Measurements from ENCODE around the gene UBE3C.

The UBE3C gene

GRCh38 chr7:157301610-157302120 is 162.9 kb downstream of the UBE3C start:
- in situ Hi-C loops (cut with HindIII; ENCODE audit: low sequenced_read_pairs), result no loop called here
- no peak for DNase-seq (ENCODE audit: low read depth, low spot score)
- no peak overlapping the region for H3K4me3 ChIP-seq (ENCODE audit: low read depth, low read length)
- TF ChIP-seq, protein P1, sequence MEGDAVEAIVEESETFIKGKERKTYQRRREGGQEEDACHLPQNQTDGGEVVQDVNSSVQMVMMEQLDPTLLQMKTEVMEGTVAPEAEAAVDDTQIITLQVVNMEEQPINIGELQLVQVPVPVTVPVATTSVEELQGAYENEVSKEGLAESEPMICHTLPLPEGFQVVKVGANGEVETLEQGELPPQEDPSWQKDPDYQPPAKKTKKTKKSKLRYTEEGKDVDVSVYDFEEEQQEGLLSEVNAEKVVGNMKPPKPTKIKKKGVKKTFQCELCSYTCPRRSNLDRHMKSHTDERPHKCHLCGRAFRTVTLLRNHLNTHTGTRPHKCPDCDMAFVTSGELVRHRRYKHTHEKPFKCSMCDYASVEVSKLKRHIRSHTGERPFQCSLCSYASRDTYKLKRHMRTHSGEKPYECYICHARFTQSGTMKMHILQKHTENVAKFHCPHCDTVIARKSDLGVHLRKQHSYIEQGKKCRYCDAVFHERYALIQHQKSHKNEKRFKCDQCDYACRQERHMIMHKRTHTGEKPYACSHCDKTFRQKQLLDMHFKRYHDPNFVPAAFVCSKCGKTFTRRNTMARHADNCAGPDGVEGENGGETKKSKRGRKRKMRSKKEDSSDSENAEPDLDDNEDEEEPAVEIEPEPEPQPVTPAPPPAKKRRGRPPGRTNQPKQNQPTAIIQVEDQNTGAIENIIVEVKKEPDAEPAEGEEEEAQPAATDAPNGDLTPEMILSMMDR (IDR thresholded peaks at IDR 0.05; ENCODE audit: low read depth, low read length), result no peak

GRCh38 chr7:157306846-157307838 is 168.4 kb downstream of the UBE3C start:
- DNase-seq (ENCODE audit: low read depth, low spot score), result no peak
- in situ Hi-C loops (cut with HindIII; ENCODE audit: low sequenced_read_pairs), result no loop called here
- TF ChIP-seq, protein P1 (IDR thresholded peaks at IDR 0.05; ENCODE audit: low read depth, low read length), result no peak
- H3K4me3 ChIP-seq (ENCODE audit: low read depth, low read length), result no peak overlapping the region

DNA sequence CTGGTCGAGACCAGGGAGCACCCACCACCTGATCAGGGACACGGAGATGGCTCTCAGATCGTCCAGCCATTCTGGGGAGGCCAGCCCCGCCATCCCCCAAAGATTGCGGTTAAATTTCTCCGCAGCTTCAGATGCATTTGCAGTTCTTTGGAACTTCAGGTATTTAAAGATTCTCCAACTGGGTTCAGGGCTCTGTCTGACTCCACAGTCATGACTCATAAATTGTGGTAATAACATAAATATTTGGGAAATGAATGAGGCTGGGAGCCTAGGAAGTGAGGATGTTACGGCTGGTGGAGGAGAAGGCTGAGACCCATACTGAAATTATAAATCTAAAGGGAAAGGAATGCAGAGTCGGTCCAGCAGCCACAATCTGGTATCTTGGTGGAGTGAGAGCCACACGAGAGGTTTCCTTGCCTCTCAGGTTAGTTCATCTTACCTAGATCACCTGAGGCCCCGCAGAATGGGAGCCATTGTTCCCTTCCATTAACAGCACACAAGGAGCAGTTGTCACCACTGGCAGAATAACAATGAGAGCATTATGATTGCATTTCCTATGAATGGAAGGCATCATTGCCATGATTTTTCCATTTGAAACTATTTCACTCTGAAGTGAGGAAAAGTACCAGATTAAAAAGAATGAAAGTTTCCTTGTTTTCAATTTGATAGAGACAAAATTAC is 171.4 kb downstream of the UBE3C start:
- DNase-seq (ENCODE audit: low read depth, low spot score), result peak; percentile 95
- TF ChIP-seq, protein P1 (IDR thresholded peaks at IDR 0.05; ENCODE audit: low read depth, low read length), result no peak
- in situ Hi-C loops (cut with HindIII; ENCODE audit: low sequenced_read_pairs), result no loop called here
- no peak overlapping the region for H3K4me3 ChIP-seq (ENCODE audit: low read depth, low read length)

GRCh38 chr7:157310676-157311185 is 172.0 kb downstream of the UBE3C start:
- no peak for DNase-seq (ENCODE audit: low read depth, low spot score)
- TF ChIP-seq, protein P1 (IDR thresholded peaks at IDR 0.05; ENCODE audit: low read depth, low read length), result no peak
- no peak overlapping the region for H3K4me3 ChIP-seq (ENCODE audit: low read depth, low read length)
- in situ Hi-C loops (cut with HindIII; ENCODE audit: low sequenced_read_pairs), result no loop called here

DNA sequence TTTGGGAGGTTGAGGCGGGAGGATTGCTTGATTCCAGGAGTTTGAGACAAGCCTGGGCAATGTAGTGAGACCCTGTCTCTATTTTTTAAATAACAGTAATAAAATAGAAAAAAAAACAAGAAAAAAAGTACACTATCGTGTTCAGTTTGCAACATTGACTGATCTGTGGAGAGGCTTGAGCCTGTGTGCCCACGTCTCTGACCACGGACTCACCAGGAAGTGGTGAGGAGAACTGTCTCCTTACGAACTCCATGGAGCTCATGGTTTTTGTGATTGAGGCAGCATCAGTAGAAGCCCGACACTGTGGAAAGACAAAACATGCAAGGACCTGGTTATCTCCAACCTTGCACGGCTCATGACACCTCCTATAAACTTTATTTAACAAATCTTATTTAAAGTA is 174.2 kb downstream of the UBE3C start:
- TF ChIP-seq, protein P1 (IDR thresholded peaks at IDR 0.05; ENCODE audit: low read depth, low read length), result no peak
- H3K4me3 ChIP-seq (ENCODE audit: low read depth, low read length), result no peak overlapping the region
- no peak for DNase-seq (ENCODE audit: low read depth, low spot score)
- in situ Hi-C loops (cut with HindIII; ENCODE audit: low sequenced_read_pairs), result no loop called here

DNA sequence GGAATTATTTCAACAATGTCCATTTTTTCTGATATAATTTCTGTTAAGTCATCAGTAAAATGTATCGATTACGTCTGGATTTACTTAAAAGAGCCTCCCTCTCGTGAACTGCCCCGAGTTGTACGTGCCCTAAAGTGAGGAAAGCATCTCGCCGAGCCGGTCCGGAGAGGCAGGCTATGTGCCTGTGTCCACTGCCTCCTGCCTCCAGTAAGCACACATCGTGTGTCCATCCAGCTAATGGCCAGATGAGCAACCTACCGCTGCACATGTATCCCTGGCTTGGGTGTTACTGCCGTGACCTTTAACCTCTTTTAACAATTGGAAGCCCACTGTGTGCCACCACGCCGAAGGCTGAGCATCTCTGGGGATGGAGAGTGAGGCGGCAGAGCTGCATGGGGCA is 174.9 kb downstream of the UBE3C start:
- in situ Hi-C loops (cut with HindIII; ENCODE audit: low sequenced_read_pairs), result no loop called here
- H3K4me3 ChIP-seq (ENCODE audit: low read depth, low read length), result no peak overlapping the region
- TF ChIP-seq, protein P1 (IDR thresholded peaks at IDR 0.05; ENCODE audit: low read depth, low read length), result no peak
- DNase-seq (ENCODE audit: low read depth, low spot score), result no peak

Measured in astrocyte of the spinal cord (primary cell).